GM21526 (cell line): ENCODE results near the gene CARD10.

Experiments used
- ATAC-seq: cut with Tn5 transposase; IDR thresholded peaks from one replicate; pipeline ENCODE4 v1.9.1; 2021; ENCODE audit warnings: moderate library complexity; ENCODE audit not compliant: unreplicated experiment, low FRiP score

The CARD10 gene

DNA sequence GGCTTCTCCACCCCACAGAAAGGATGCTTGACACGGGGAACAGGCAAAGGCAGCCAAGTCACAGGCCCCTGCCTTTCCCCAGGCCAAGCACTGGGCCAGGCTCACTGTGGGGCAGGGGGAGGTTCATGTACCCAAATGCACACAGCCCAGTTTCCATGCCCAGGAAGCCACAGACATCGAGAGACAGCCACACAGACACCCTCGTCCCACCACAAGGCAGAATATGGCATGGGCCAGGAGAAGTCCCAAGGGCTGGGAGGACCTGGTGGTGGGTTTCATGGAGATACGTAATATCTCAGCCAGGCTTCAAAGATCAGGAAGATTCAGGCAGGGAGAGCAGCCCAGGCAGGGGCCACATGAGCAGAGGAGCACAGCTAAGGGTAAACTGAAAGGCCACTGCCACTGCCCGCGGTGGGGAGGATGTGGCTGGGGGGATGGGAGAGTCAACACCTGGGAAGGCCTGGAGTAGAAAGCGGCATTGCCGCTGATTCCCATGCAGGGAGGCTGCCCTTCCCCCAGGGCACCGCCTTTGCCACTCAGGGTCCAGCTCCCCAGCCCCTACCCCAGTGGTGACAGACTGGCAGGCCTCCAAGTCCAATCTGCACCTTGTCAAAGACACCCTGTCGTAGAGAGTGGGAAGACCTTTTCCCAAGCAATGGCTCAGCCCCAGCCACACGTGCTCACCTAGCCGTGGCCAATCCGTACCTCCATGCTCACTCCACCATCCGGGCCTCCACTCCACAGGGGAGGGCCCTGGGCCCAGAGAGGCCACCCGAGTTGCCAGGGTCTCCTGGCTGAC is 30.7 kb downstream of the CARD10 start:
- no peak for ATAC-seq

DNA sequence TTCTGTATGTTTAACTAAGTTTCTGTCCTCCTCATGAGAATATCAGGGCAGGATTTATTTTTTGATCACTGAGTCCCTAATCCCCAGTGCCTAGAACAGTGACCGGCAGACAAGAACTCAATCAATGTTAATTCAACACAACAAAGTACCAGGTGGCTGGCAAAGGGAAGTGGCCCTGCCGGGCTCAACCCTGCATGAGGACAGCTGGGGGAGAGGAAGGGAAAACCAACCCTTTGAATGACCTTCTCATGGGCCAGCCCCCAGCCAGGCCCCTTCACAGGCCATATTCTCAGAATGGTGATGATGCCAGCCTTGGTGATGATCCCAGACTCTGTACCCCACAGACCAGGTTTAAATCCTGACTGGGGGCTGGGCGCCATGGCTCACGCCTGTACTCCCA is 31.6 kb downstream of the CARD10 start:
- no peak for ATAC-seq

DNA sequence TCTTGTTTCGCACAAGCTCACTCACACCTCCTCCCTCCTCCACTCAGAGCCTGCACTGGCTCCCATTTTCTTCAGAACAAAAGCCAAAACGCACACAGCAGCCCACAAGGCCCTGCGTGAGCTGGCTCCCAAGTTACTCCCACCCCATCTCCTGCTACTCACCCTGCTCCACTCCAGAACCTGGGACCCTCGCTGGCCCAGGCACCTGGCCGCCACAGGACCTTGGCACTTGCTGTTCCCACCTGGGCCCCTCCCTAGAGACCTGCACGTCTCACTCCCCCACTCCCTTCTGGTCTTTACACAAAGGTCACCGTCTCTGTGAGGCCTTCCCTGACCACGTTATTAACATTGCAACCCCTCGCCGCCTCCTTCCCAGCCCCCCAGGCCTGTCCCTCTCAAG is 32.1 kb downstream of the CARD10 start:
- no peak for ATAC-seq

DNA sequence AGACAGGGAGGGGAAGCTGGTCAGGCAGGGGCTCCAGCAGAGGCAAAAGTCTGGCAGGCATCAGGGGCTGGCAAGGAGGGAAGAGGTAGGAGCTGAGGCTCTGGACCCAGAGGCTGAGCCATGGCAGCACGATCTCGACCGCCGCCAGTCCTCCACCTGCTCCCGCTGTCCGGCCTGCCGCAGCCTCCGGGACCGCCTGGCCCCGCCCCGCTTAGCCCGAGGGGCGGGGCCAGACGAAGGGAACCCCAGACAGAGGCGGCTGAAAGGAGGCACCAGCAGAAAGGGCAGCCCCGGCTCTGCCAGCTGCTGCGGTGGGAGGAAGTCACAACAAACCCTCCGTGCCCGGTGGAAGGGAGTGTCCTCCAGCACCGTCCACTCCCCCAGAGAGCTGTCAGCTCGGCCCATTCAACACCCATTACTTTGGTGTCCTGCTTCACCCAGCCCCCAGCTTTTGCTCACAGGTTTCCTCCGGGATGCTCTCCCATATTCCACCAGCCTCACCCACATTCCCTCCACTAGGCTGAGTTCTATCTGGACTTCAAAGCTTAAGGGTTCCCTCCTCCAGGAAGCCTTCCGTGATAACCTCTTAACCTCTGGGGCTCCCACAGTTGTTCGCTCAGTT is 32.9 kb downstream of the CARD10 start, which contains the start of gene MFNG:
Gene MFNG (minus strand): TSS at position 161 of the 622 bp plus-strand sequence. CDS start 207 bp downstream, outside the sequence.
- no peak for ATAC-seq

DNA sequence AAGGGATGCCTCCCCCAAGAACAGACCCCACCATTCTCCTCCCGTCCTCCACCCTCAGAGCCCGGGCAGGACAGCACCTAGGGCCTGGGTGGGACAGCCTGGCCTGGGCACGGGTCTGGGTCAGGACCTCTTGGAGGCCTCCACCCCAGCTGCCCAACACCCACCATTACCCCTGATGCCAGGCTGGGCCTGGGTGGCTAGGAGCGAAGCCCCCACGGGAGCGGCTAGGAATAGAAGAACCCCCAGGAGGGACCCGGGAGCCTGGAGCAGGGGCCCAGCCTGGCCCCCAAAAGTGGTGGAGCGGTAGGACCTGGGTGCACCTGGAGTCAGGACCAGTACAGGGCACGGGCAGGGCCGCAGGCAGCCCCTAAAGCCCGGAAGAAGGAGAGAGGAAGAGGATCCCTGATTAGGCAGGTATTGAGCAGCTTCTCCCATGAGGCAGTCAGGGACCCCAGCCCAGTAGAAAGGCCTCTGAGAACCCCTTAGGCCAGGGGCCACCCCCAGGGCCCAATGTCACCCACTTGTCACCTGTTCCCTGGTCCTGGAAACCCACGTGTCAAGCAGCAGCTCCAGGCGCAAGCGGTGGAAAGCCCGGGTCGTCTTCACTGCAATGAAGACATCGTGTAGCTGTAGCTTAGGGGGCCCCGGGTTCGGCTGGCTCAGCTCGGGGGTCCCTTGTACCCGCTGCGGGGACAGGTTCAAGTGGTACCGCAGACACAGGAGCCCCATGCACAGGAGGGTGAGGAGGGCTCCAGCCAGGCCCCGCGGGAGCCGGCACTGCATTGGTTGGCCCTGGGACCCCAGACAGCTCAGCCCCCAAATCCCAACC is 33.6 kb downstream of the CARD10 start:
- ATAC-seq: no peak

DNA sequence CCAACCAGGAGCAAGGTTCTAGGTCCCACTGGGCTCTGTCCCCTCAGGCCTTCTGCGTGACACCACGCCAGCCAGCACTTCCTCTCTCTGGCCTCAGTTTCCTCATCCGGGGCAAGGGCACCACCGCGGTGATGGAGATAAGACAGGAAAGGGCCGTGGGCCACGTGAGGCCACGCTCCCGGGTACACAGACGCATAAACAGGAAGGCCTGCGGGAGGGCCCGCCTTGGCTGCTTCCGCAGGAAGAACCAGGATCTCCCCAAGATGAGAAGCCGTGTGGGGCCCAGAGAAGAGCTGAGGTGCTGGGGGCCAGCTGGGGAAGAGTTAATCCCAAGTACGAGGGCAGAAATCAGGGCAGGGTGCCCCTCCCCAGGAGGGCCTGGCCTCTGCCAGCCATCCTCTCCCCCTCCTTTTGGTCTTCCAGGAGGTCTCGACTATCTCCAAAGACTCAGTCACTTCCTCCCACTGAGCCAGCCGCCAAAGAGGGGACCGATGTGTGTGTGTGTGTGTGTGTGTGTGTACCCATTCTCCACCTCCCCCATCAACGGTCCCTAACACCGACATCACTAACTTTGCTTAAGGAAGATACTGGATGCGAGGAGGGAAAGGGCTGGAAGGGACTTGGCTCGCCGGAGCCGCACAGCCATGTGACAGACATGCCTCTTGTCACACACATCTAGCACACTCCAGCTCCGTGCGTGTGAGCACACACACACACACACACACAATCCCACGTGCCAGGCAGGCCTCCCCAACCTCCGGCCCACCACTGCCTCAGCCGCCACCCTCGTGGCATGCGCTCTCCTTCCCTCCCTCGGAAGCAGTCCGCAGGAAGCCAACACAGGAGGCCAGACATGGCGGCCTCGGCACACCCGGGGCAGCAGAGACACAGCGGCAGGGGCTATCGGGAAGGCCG is 34.5 kb downstream of the CARD10 start:
- ATAC-seq: no peak

DNA sequence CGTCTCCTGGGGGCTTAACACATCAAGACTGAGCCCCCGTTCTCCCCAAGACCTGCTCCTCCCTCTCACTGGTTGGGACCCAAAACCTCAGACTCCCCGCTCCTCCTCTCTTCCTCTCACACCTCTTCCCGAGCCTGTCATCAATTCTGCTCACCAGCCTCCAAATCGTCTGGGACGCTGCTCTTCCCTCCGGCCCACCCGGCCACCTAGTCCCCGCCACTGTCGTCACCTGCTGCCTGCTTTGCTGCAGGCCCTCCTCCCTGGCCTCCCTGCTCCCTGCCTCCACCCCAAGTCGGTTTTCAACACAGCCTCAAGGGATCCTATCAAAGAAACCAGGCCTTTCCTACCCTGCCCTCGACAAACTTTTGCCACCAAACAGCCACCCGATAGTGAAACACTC is 36.2 kb downstream of the CARD10 start:
- ATAC-seq: no peak

DNA sequence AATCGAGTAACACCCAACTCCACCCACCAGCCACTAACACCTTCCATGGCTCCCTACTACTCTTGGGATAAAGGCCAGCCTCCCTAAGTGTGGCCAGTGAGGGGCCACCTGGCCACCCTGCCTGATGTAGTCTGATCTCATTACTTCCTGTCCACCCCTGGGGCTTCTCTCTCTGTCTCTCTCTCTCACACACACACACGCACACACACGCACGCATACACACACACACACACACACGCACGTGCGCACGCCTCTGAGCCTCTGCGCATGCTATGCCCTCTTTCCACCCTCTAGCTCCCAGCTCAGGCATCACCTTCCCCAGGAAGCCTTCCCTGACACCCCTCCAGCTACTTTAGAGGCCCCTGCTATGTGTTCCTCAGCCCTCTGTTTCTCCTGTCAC is 37.0 kb downstream of the CARD10 start:
- no peak for ATAC-seq

DNA sequence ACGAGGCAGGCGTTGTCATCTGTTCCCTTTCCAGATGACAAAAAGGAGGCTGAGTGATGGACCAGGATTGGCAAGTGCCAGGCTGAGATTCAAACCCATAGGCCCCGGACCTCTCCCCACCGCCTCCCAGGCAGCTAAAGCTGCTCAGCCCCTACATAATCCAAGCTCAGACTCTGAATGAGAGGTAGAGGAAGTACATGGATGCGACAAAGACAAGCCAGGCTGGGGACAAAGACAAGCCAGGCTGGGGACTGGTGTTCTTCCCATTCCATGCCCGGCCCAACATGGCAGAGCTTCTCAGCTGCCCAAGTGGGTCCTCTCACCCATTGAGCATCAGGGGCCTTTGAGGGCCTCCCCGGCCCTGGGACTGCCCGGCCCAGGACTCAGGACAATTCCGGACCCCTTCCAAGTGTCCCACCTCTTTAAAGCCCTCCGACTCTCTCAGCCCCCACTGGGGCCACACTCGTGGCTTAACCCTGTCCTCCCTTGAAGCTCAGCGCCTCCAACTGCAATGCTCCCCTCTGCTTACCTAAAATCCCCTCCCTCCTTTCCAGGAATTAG is 37.8 kb downstream of the CARD10 start:
- ATAC-seq: no peak

DNA sequence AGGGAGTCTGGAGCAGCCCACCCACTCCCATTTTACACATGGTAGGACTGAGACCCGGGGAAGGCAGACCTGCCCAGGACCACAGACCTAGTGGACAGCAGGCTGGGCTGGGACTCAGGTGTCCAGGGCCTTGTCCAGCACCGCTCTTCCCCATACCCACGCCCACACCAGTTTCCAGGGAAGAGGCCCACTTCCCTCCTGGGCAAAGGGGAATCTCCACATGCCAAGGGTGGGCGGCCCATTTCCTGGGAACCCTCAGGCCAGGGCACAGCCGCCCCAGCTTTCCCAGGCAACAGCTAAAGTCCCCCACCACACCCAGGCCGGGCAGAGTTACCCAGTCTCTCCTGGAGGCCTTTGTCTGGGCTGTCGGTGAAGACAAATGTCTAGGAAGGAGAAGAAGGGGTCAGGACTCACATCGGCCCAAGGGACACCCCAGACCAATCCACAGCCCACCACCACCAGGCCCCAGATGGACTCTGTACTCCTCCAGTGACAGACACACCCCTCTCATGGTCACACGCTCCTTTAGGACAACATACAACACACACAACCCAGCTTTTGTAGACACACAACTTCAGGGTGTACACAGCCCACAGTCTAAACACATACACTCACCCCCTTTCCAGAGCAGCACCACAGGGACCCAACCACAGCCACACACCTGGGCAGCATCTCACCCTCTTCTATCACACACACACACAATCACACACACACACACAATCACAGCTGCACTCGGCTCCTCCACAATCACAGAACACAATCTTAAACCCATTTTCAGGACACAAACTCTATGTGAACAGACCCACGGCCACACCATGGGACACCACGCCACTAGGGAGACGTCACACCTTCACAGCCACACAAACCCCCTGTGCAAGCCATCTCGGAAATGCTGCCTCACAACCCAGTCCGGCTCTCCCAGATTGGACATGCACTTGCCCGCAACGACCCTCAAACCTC is 38.5 kb downstream of the CARD10 start:
- ATAC-seq: no peak

DNA sequence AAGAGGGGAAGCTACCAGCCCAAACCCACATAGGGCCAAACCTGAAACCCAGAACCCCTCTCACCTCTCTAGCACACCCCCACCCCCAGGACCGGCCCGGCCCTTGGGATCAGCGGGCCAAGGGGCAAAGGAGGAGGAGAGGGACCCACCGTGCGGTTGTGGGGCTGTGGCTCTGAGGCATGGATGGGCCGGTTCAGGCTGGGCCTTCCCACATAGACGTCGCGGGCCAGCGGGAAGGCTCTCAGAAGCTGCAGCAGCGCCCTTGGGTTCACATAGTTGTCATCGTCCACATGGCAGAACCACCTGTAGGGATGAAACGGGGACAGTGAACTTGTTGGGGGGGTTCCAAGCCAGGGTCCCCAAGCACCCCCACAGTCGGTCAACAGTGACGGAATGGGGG is 40.0 kb downstream of the CARD10 start:
- no peak for ATAC-seq

DNA sequence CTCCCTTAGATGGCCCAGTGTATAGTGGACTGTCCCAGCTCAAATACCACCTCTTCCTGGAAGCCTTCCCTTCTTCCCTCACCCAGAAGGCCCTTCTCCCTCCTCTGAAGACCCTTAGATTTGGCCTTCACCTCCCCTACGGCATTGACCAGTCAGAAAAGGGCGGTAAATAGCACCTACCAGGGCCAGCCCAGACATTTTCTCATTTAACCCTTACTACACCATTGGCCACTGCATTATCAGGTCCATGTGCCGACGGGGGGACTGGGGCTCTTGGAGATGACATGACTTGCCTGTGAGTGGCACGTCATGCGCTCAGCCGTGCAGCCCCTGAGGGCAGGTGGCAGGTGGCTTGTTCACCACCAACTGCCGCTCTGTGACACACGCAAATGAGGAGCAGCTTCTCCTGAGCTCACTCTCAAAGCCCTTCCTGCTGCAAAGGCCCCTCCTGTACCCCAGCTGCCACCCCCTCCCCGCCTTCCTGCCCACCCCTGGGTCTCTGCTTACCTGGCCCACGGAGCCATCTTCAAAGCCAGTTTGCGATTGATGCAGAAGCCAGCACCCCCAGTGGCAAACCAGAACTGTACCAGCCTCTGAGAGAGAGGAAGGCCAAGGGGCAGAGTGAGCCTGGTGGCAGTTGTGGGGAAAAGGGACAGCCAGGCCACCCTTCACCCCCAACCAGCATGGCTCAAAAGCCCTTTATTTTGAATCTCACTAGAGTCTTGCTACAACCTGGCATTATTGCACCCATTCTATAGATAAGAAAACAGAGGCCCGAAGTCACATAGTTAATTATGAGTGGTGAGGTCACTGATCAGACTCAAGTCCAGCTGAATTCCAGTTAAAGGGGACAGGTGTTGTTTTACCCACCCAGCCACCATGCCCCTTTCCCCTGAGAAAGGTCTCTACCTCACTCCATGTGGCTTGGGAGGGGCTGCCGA is 42.6 kb downstream of the CARD10 start:
- no peak for ATAC-seq

DNA sequence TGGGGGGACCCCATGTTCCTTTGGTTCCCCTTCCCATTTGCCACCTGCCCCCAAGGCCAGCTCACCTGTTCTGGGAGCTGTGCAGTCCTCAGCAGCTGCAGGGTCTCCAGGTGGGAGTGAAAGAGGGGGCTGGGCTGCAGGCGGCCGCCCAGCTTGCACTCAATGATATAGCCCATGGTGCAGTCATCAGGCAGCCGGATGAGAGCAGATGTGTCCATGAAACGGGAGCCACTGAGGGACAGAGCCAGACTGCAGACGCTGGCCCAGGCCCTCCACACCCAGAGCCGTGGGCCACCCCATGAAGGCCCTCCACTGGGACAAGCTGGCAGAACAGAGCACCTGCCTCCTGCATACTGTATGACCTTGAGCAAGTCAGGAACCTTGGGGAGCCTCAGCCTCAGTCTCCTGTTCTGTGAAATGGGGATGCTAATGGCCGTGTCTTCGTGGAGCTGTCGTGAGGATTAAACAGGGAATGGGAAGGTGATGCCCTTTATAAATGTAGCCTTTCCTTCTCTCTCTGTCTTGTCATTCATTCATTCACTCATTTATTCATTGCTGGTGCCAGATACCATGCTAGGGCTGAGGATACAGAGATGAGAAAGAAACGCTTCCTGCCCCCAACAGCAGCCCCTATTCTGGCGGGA is 44.6 kb downstream of the CARD10 start:
- ATAC-seq: no peak

DNA sequence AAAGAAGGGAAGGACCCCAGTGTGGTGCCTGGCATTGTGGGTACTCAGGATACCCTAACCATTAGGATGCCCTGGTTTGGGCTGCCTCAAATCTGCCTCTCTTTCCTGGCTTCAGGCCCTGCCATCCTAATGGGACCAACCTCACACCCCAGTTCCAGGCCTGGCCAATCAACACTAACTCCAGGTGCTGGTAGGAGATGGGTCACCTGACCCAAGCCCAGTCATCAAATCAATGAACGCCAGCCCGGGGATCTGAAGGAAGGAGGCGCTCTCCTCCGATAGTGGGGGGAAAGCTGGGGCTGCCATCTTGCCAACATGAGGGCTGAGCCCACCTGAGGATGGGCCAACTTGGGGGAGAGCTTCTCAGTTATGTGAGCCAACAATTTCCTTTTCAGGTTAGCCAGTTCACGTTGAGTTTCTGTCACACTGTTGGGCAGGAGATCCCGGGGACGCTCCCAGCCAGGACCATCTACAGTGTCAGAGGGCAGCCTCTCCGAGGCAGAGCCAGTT is 45.7 kb downstream of the CARD10 start:
- ATAC-seq: no peak

DNA sequence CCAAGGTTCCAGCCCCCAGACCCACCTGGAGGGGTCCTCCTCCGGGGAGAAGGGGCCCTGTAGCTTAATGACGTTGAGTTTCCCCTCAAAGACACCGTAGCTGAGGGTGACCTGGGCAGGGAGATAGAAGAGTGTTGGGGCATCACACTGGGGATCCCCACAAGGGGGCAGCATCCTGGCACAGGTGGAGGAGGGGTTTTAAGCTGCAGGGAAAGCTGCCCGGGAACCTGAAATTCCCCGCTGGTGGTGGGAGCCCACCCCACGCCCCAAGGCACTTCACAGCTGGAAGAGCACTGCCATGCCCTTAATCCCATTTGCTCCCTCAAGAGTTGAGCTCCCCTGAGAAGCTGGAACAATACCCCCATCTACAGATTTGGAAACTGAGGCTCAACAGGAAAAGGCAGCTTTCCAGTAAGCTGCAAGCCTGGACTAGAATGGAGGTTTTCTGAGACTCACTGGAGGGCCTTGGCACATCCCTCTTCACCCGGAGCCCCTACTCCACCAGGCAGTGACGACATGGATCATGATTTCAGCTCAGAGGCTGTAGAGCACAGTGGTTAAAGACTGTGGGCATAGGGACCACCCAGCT is 46.7 kb downstream of the CARD10 start:
- no peak for ATAC-seq

DNA sequence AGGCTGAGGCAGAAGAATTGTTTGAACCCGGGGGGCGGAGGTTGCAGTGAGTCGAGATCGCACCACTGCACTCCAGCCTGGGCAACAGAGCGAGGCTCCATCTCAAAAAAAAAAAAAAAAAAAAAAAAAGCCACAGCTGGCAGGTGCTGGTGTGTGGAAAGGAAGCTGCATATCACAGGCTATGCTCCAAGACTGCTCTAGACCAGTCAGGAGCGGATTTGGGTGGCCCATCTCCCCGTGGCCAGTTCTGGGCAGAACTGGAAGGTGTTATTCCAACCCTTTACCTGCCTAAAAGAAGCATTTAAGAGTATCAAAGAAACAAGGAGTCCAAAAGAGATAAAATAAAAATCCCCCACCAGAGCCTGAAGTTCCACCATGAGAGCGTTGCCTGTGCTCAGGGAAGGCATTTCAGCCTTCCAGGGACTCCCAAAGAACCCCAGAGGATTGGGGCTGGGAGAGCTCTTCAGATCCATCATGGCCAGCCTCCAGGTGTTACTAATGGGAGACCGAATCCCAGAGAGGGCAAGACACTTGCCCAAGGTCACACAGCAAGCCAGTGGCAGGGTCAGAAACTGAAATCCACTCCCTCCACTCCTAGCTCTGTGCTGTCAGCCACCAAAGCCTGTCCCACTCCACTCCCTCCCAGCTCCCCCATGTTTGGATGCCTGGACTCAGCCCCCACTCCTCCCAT is 47.3 kb downstream of the CARD10 start:
- ATAC-seq: no peak
